ENCODE measurements around the gene BZW2. TPM values are rescaled to one million over a fixed set of nuclear protein-coding genes. Genes with fewer than 3 reads are reported as not detected.
A peak's percentile ranks its signal among the peaks of the same experiment; 100 is the strongest.

The BZW2 gene
- total RNA-seq, 1 experiment from 2014 or later = 80.9 TPM

GRCh38 chr7:16735020-16735419 lies 89.0 kb downstream of the BZW2 start:
- BruUV-seq (replicated peaks) = no TSS peak
- ATAC-seq (no peak), DNase-seq (ENCODE audit: low read depth, low spot score) (no peak)
- intact Hi-C loops (cut with micrococcal nuclease; ENCODE audit: unreplicated experiment) (no loop called here), in situ Hi-C loops (cut with HindIII; ENCODE audit: low pct_unique_long_range_greater_than_20kb, low sequenced_read_pairs) (no loop called here)
- Histone ChIP-seq H3K4me3 (ENCODE audit: low read depth in 2 of 2, low read length in 2 of 2) (0 out of 4 replicates have a peak overlapping the region, but pooled peaks of 1 of the 2 experiments have one; percentile 2), H3K27me3 (ENCODE audit: control insufficient read depth, insufficient read depth, low read length) (no peaks in the 10 kb centered on the region), H3K4me1 (ENCODE audit: control insufficient read depth, insufficient read depth, low read length) (peaks cover 1% of the 10 kb centered on the region; the same call in 1 of the 2 replicates), H3K27ac (ENCODE audit: low read length) (no peak overlapping the region), H3K9me3 (ENCODE audit: control insufficient read depth, insufficient read depth, low read depth, low read length) (no peaks in the 10 kb centered on the region), H3K36me3 (ENCODE audit: control insufficient read depth, insufficient read depth, low read length) (no peaks in the 10 kb centered on the region)
- POLR2A ChIA-PET = no interaction called here
- CTCF ChIA-PET = no interaction called here
- no peak for TF ChIP-seq SIN3A (IDR thresholded peaks at IDR 0.05; ENCODE audit: borderline replicate concordance, insufficient read depth, low read depth, low read length)

GRCh38 chr7:16738011-16738688 lies 92.2 kb downstream of the BZW2 start:
- no peak for DNase-seq (ENCODE audit: low read depth, low spot score)
- no peak for ATAC-seq
- H3K36me3 ChIP-seq (ENCODE audit: control insufficient read depth, insufficient read depth, low read length) = no peaks in the 10 kb centered on the region
- CTCF ChIA-PET = no interaction called here
- no peak overlapping the region for H3K4me3 ChIP-seq (ENCODE audit: low read depth in 2 of 2, low read length in 2 of 2)
- H3K27me3 ChIP-seq (ENCODE audit: control insufficient read depth, insufficient read depth, low read length) = no peaks in the 10 kb centered on the region
- no TSS peak for BruUV-seq (replicated peaks)
- in situ Hi-C loops (cut with HindIII; ENCODE audit: low pct_unique_long_range_greater_than_20kb, low sequenced_read_pairs) (no loop called here), intact Hi-C loops (cut with micrococcal nuclease; ENCODE audit: unreplicated experiment) (no loop called here)
- no peak overlapping the region for H3K27ac ChIP-seq (ENCODE audit: low read length)
- TF ChIP-seq, protein P1, sequence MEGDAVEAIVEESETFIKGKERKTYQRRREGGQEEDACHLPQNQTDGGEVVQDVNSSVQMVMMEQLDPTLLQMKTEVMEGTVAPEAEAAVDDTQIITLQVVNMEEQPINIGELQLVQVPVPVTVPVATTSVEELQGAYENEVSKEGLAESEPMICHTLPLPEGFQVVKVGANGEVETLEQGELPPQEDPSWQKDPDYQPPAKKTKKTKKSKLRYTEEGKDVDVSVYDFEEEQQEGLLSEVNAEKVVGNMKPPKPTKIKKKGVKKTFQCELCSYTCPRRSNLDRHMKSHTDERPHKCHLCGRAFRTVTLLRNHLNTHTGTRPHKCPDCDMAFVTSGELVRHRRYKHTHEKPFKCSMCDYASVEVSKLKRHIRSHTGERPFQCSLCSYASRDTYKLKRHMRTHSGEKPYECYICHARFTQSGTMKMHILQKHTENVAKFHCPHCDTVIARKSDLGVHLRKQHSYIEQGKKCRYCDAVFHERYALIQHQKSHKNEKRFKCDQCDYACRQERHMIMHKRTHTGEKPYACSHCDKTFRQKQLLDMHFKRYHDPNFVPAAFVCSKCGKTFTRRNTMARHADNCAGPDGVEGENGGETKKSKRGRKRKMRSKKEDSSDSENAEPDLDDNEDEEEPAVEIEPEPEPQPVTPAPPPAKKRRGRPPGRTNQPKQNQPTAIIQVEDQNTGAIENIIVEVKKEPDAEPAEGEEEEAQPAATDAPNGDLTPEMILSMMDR (IDR thresholded peaks at IDR 0.05) = no peak
- no peak for TF ChIP-seq REST (IDR thresholded peaks at IDR 0.05; ENCODE audit: insufficient read depth in 1 of 2, low read depth in 2 of 2, low read length in 1 of 2)
- no peak for TF ChIP-seq POLR2AphosphoS5 (IDR thresholded peaks at IDR 0.05; ENCODE audit: low read depth, low read length)
- TF ChIP-seq TCF7L2 (IDR thresholded peaks at IDR 0.05; ENCODE audit: low read depth, low read length) = no peak
- TF ChIP-seq SIN3A (IDR thresholded peaks at IDR 0.05; ENCODE audit: borderline replicate concordance, insufficient read depth, low read depth, low read length) = no peak
- H3K4me1 ChIP-seq (ENCODE audit: control insufficient read depth, insufficient read depth, low read length) = peaks cover 8% of the 10 kb centered on the region
- POLR2A ChIA-PET = no interaction called here
- no peaks in the 10 kb centered on the region for H3K9me3 ChIP-seq (ENCODE audit: control insufficient read depth, insufficient read depth, low read depth, low read length)

DNA sequence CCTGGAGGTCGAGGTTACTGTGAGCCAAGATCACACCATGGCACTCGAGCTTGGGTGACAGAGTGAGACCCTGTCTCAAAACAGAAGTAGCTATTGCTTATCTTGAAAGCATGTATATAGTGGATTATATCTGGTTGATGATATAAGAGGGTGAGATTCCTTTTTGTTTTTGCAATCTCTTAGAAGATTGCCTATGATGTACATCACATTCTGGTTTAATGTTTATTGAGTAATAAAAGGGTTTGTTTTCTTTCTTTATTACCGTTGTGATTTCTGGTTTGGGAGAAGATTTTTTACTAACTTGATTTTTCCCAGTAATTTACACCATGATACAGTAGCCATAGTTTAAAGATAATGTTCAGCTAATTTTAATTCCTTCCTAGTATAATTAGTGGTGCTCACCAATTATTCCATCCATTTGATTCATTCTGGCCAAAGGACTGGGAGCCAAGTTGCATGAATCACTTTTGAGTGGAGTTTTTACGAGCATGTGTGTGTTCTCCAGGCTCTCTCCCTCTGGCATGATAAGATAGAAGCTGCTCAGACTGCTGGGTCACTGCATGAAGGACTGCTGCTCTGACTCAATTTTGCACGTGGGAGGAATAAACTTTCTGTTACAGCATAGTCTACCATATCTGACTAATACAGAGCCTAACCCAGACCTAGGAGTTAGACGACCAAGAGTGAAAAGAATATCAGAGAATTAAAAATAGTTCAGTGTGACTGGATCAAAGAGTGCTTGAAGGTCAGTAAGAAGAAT lies 94.1 kb downstream of the BZW2 start:
- POLR2A ChIA-PET = no interaction called here
- DNase-seq (ENCODE audit: low read depth, low spot score) = peak; percentile 88
- H3K27ac ChIP-seq (ENCODE audit: low read length) = peak overlapping the region; percentile 2; the same call in 1 of the 2 replicates

More for the DNA sequence above, 94.1 kb downstream of the BZW2 start:
- peaks cover 16% of the 10 kb centered on the region for H3K4me1 ChIP-seq (ENCODE audit: control insufficient read depth, insufficient read depth, low read length)
- H3K36me3 ChIP-seq (ENCODE audit: control insufficient read depth, insufficient read depth, low read length) = no peaks in the 10 kb centered on the region
- CTCF ChIA-PET = no interaction called here
- TF ChIP-seq REST (IDR thresholded peaks at IDR 0.05; ENCODE audit: insufficient read depth in 1 of 2, low read depth in 2 of 2, low read length in 1 of 2) (no peak), SIN3A (IDR thresholded peaks at IDR 0.05; ENCODE audit: borderline replicate concordance, insufficient read depth, low read depth, low read length) (no peak), POLR2AphosphoS5 (IDR thresholded peaks at IDR 0.05; ENCODE audit: low read depth, low read length) (no peak), TCF7L2 (IDR thresholded peaks at IDR 0.05; ENCODE audit: low read depth, low read length) (no peak)
- TF ChIP-seq, protein P1 (IDR thresholded peaks at IDR 0.05) = no peak
- BruUV-seq (replicated peaks) = no TSS peak
- intact Hi-C loops (cut with micrococcal nuclease; ENCODE audit: unreplicated experiment) = no loop called here
- ATAC-seq = peak; percentile 93
- in situ Hi-C loops (cut with HindIII; ENCODE audit: low pct_unique_long_range_greater_than_20kb, low sequenced_read_pairs) = no loop called here
- H3K27me3 ChIP-seq (ENCODE audit: control insufficient read depth, insufficient read depth, low read length) = no peaks in the 10 kb centered on the region
- H3K4me3 ChIP-seq (ENCODE audit: low read depth in 2 of 2, low read length in 2 of 2) = no peak overlapping the region
- H3K9me3 ChIP-seq (ENCODE audit: control insufficient read depth, insufficient read depth, low read depth, low read length) = no peaks in the 10 kb centered on the region

Data from Panc1 (cell line).